ENCODE data around the gene CARD11.

The CARD11 gene

DNA sequence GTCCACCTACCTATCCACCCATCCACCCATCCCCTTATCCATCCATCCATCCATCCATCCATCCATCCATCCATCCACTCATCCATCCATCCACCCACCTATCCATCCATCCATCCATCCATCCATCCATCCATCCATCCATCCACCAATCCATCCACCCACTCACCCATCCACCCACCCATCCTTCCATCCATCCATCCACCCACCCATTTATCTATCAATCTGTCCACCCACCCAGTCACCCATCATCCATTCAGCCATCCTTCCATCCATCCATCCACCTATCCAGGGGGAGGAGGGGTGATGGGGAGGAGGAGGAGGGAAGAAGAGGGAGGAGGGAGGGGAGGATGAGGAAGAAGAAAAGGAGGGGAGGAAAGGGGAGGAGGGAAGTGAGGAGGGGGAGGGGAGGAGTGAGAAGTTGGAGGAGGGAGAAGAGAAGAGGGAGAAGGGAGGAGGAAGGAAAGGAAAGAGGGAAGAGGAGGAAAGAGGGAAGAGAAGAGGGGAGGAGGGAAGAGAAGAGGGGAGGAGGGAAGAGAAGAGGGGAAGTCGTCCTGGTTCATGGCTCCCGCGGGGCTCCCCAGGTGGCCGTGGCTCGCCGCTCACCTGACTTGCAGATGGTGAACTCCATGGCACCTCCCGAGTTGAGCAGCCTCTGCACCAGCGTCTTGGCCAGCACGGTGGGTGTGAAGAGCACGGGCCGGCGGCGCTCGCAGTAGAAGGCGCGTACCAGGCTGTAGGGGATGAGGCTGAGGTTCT lies 130.8 kb downstream of the CARD11 start:
- TF ChIP-seq, protein P1, sequence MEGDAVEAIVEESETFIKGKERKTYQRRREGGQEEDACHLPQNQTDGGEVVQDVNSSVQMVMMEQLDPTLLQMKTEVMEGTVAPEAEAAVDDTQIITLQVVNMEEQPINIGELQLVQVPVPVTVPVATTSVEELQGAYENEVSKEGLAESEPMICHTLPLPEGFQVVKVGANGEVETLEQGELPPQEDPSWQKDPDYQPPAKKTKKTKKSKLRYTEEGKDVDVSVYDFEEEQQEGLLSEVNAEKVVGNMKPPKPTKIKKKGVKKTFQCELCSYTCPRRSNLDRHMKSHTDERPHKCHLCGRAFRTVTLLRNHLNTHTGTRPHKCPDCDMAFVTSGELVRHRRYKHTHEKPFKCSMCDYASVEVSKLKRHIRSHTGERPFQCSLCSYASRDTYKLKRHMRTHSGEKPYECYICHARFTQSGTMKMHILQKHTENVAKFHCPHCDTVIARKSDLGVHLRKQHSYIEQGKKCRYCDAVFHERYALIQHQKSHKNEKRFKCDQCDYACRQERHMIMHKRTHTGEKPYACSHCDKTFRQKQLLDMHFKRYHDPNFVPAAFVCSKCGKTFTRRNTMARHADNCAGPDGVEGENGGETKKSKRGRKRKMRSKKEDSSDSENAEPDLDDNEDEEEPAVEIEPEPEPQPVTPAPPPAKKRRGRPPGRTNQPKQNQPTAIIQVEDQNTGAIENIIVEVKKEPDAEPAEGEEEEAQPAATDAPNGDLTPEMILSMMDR (IDR thresholded peaks at IDR 0.05; ENCODE audit: low read depth, low read length) = no peak
- Histone ChIP-seq H3K27me3 (ENCODE audit: insufficient read depth, low read depth, severe bottlenecking) (no peaks in the 10 kb centered on the region), H3K9me3 (ENCODE audit: severe bottlenecking) (no peaks in the 10 kb centered on the region), H3K36me3 (no peaks in the 10 kb centered on the region), H3K4me3 (ENCODE audit: low read depth, low read length) (no peak overlapping the region), H3K27ac (no peak overlapping the region)
- DNase-seq = no peak

DNA sequence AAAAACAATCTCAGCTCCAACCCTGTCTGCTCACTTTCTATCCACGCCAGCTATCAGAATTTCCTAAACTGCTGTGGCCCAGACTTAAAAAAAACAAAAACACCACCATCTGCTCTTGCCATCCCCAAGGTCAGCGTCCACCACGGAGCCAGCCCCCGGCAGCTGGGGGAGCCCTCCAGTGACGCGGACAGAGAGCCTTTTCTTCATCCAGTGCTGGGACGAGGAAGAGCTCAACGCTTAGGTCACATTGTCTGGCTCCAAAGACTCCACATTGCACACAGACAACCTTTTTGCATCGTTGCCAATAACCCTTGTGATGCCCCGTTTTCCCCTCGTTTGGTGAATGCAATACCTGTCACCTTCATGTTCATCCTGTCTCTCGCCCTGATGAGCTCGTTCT lies 132.2 kb downstream of the CARD11 start:
- Histone ChIP-seq H3K27ac (no peak overlapping the region), H3K36me3 (no peaks in the 10 kb centered on the region), H3K27me3 (ENCODE audit: insufficient read depth, low read depth, severe bottlenecking) (no peaks in the 10 kb centered on the region), H3K4me3 (ENCODE audit: low read depth, low read length) (no peak overlapping the region), H3K9me3 (ENCODE audit: severe bottlenecking) (no peaks in the 10 kb centered on the region)
- TF ChIP-seq, protein P1 (IDR thresholded peaks at IDR 0.05; ENCODE audit: low read depth, low read length) = no peak
- DNase-seq = no peak

DNA sequence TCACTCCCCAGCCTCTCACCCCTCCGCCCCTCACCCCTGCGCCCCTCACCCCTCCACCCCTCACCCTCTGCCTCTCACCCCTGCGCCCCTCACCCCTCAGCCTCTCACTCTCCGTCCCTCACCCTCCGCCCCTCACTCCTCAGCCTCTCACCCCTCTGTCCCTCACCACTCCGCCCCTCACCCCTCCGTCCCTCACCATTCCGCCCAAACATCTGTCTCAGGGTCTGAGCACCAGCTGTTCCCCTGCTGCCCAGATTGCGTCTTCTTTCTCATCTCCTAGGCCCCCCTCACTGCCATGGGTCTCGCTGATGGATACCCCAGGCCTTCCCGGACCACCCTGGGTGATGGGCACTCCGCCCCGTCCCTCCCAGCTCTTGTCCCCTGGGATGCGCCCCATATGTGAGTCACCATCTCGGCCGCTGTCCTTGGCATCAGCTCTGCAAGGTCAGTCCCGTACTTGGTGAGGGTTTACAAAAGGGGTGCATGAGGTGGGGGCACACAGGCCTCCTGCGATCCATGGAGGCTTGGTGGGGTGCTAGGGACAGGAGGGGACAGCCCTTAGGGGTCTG lies 134.1 kb downstream of the CARD11 start:
- Histone ChIP-seq H3K27me3 (ENCODE audit: insufficient read depth, low read depth, severe bottlenecking) (no peaks in the 10 kb centered on the region), H3K4me3 (ENCODE audit: low read depth, low read length) (no peak overlapping the region), H3K36me3 (no peaks in the 10 kb centered on the region), H3K27ac (no peak overlapping the region), H3K9me3 (ENCODE audit: severe bottlenecking) (no peaks in the 10 kb centered on the region)
- TF ChIP-seq, protein P1 (IDR thresholded peaks at IDR 0.05; ENCODE audit: low read depth, low read length) = no peak
- no peak for DNase-seq

DNA sequence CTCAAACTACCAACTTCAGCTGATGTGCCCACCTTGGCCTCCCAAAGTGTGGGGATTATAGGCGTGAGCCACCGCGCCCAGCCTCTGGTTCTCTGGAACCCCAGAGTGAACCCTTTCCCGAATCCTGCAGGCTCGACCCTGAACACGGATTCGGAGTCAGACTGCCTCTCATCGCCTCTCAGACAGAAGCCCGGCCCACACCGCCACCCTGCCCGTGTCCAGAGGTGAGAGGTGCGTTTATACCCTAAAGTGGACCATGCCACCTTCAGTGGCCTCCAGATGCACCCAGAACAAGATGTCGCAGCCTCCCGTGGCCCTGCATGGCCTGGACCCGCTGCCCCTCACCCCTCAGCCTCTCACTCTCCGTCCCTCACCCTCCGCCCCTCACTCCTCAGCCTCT lies 134.6 kb downstream of the CARD11 start:
- DNase-seq = no peak
- H3K4me3 ChIP-seq (ENCODE audit: low read depth, low read length) = no peak overlapping the region
- no peak overlapping the region for H3K27ac ChIP-seq
- TF ChIP-seq, protein P1 (IDR thresholded peaks at IDR 0.05; ENCODE audit: low read depth, low read length) = no peak
- no peaks in the 10 kb centered on the region for H3K36me3 ChIP-seq
- no peaks in the 10 kb centered on the region for H3K9me3 ChIP-seq (ENCODE audit: severe bottlenecking)
- H3K27me3 ChIP-seq (ENCODE audit: insufficient read depth, low read depth, severe bottlenecking) = no peaks in the 10 kb centered on the region

DNA sequence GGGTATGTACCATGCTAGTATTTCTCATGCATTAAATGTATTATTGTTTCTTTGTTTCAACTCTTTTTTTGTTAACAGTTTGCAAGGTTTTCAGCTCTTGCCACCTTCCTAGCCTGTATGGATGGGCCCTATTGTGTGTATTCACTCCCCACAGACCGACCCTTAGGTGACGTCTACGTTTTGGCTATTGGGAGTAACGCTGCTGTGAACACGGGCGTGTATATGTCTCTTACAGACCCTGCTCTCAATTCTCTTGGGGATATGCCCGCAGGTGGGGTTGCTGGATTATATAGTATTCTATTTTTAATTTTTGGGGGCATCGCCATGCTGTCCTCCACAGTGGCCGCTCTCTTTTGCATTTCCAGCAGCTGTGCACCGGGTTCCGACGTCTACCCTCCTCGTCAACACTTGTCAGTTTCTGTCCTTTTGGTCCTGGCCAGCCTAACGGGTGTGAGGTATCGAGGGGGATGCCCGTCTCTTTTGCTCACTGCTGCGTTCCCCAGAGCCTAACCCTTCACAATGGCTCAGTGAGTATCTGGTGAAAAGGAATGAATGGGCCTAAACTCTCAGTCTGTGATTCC lies 135.5 kb downstream of the CARD11 start:
- TF ChIP-seq, protein P1 (IDR thresholded peaks at IDR 0.05; ENCODE audit: low read depth, low read length) = no peak
- no peak for DNase-seq
- no peaks in the 10 kb centered on the region for H3K27me3 ChIP-seq (ENCODE audit: insufficient read depth, low read depth, severe bottlenecking)
- no peaks in the 10 kb centered on the region for H3K36me3 ChIP-seq
- no peak overlapping the region for H3K4me3 ChIP-seq (ENCODE audit: low read depth, low read length)
- no peak overlapping the region for H3K27ac ChIP-seq
- H3K9me3 ChIP-seq (ENCODE audit: severe bottlenecking) = no peaks in the 10 kb centered on the region

Measured in WERI-Rb-1 (cell line).